Ovary (tissue), 9 donors: ENCODE data around the gene PARD3. TPM values are rescaled to one million over a fixed set of nuclear protein-coding genes. Genes with fewer than 3 reads are reported as not detected.

ENCODE experiments used
- DNase-seq, 5 donors: peaks; one replicate each; pipeline ENCODE4 v3.0.0-alpha.2; 2019 to 2020
- H3K27ac ChIP-seq, 2 donors: fragments of 200-600 bp; one replicate each; pipeline versions ENCODE4 v1.5.1 to v1.8.0; 2019 to 2022
- H3K27me3 ChIP-seq: fragments of 200-600 bp; one replicate; pipeline ENCODE4 v1.8.0; 2022
- H3K36me3 ChIP-seq: fragments of 200-600 bp; sonication (generic); one replicate; pipeline ENCODE4 v1.5.1; 2019
- H3K4me1 ChIP-seq: one replicate; pipeline ENCODE4 v1.8.1; 2013; ENCODE audit warnings: mild to moderate bottlenecking, moderate library complexity; ENCODE audit not compliant: insufficient read depth
- H3K4me3 ChIP-seq: fragments of 200-600 bp; sonication (generic); one replicate; pipeline ENCODE4 v1.5.1; 2017
- H3K9me3 ChIP-seq, 2 donors: fragments of 200-600 bp in 1 of 2; sonication (generic) in 1 of 2; one replicate each; pipeline versions ENCODE4 v1.5.1 to v1.8.1; 2013 to 2019; ENCODE audit warnings: mild to moderate bottlenecking in 1 of 2, moderate library complexity in 1 of 2
- CTCF ChIP-seq, 3 donors: fragments of 450-650 bp in 2 of 3; fragments of 200-600 bp in 1 of 3; IDR thresholded peaks; one replicate each; pipeline versions ENCODE4 v1.5.1 to v1.8.0; 2016 to 2022; ENCODE audit warnings: antibody characterized with exemption in 3 of 3, mild to moderate bottlenecking in 1 of 3
- EP300 ChIP-seq: sonication (generic); formaldehyde crosslinking; IDR thresholded peaks from one replicate; pipeline ENCODE4 v1.6.1; 2017; ENCODE audit warnings: antibody characterized with exemption
- POLR2A ChIP-seq: fragments of 450-650 bp; IDR thresholded peaks from one replicate; pipeline ENCODE4 v1.6.1; 2017; ENCODE audit warnings: antibody characterized with exemption, mild to moderate bottlenecking, moderate library complexity
- WGBS, 3 donors: extraction: QIAGEN DNeasy Blood & Tissue Kit in 1 of 3; methylation state at CpG; one replicate each; pipeline versions ENCODE4 v1.1.5 to v1.1.7; 2013 to 2017; 5-methylcytosine and 5-hydroxymethylcytosine counted together
- intact Hi-C, 4 donors: fragments of 100-400 bp; cut with DNase I; formaldehyde crosslinking; loops; one replicate each; pipeline versions ENCODE4 v1.11.0 to v1.15.1; 2022 to 2023
- polyA plus RNA-seq, 2 donors: library from polyadenylated mRNA; stranded (reverse); fragments of 200-250 nt in 1 of 2; fragments of 350-450 nt in 1 of 2; fragmentation: Illumina TruSeq in 1 of 2; extraction: RNeasy Lipid Tissue Mini Kit (QIAGEN cat#74804) in 1 of 2; gene quantifications; one replicate each; pipeline ENCODE4 v1.2.3, GENCODE V29; 2013 to 2014
- total RNA-seq, 7 donors: library from RNA; depleted of rRNA in 2 of 7; stranded (reverse); fragments of >200 nt in 2 of 7; fragmentation: NEBNext Ultra II Directional in 3 of 7; extraction: Animal tissue kit (Norgen Biotek cat#: 25700) in 3 of 7; gene quantifications; one replicate each; pipeline versions ENCODE4 v1.1.0 to v1.2.4, GENCODE V29; 2016 to 2023
- donor health status: DM: no; HTN: no; CAD: no; lungs with moderate emphysema.
- donor health status: DM: no; HTN: no; CAD: no.
- donor health status: Bipolar disorder and iron deficiency.
- donor health status: DM: yes; HTN: yes; CAD: no.
- donor health status: DM: no; HTN: no; CAD: no.
- donor health status: DM: yes; HTN: yes; CAD: no.

The PARD3 gene
- total and polyA plus RNA-seq, 9 donors: 31.8 to 92.3 (median 67.1) TPM

DNA sequence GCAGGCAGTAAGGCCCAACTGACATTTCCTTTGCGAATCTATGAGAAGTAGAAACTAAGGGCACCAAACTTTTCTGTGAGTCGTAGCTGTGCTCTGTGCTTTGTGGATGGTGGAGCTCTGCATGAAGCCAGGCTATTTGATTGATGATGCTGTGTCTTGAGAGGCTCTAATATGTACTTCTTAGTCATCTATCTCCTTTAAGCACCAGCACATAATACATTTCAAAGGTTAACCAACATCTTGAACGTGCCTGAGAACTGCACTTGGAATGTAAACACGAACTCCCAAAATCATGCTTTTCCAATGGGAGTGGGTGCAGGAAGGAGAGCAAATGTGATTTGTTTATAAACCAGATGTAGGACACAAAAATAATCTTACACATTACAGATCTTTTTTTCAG, 411.6 kb downstream of the PARD3 start:
- Histone ChIP-seq H3K9me3 (no peaks in the 10 kb centered on the region), H3K4me3 (no peak overlapping the region), H3K36me3 (no peaks in the 10 kb centered on the region), H3K27ac (no peak overlapping the region), H3K4me1 (peaks cover 7% of the 10 kb centered on the region), H3K27me3 (no peaks in the 10 kb centered on the region)
- 17 to 42% (median 25%) methylated on average over 4 of the region's 4 CpGs for WGBS, 3 donors
- intact Hi-C loops: no loop called here
- TF ChIP-seq POLR2A (no peak), CTCF (IDR thresholded peaks at IDR 0.05) (no peak), EP300 (no peak)
- no peak for DNase-seq

DNA sequence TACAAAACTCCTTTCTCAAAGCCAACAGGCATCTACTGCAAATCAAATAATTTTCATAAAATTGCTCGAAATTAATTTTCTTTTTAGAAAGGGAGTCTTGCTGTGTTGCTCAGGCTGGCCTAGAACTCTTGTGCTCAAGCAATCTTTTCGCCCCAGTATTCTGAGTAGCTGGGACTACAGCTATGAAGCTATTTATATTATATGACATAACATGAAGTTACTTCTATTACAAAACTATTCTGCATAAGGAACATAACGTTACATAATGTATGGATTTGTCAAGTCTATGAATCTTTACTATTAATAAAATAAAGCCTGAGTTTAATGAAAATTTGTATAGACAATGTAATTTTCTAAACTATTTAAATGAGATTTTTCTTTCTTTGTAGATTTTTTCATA, 415.0 kb downstream of the PARD3 start:
- 97 to 98% (median 97%) methylated on average over 3 of the region's 3 CpGs for WGBS, 3 donors
- no peaks in the 10 kb centered on the region for H3K36me3 ChIP-seq
- H3K27ac ChIP-seq: no peak overlapping the region
- no peak for DNase-seq
- H3K4me3 ChIP-seq: no peak overlapping the region
- H3K9me3 ChIP-seq: no peaks in the 10 kb centered on the region
- TF ChIP-seq EP300: no peak
- no peak for TF ChIP-seq CTCF (IDR thresholded peaks at IDR 0.05)
- TF ChIP-seq POLR2A: no peak
- peaks cover 4% of the 10 kb centered on the region for H3K4me1 ChIP-seq
- no peaks in the 10 kb centered on the region for H3K27me3 ChIP-seq
- intact Hi-C loops: no loop called here

- TF ChIP-seq CTCF (IDR thresholded peaks at IDR 0.05): no peak
- no peak for TF ChIP-seq POLR2A
- no peak for TF ChIP-seq EP300
- H3K27ac ChIP-seq: no peak overlapping the region
- WGBS, 3 donors: 76% methylated on average over 7 of the region's 7 CpGs
- intact Hi-C loops: no loop called here
- H3K4me3 ChIP-seq: no peak overlapping the region
- H3K27me3 ChIP-seq: no peaks in the 10 kb centered on the region
- no peaks in the 10 kb centered on the region for H3K36me3 ChIP-seq
- no peaks in the 10 kb centered on the region for H3K9me3 ChIP-seq
- peaks cover 3% of the 10 kb centered on the region for H3K4me1 ChIP-seq
- DNase-seq: no peak
Observed at GRCh38 chr10:34399013-34399412, 416.1 kb downstream of the PARD3 start.

DNA sequence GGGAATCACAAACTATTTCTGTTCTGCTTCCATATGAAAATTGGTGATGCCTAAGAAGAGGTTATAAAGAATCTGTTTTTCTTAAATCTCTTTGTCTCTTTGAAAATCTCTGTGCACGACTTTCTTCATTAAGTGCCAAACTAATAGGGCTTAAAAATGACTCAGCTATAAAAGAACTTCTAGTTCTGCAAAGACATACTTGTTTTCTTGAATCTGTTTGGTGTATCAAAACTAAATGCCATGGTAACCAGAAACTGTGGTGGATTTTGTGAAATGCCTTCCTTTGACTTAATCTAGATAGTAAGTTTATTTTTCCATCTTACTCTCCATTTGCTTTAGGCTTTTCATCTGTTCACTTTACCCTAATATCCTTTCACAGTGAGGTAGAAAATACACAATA, 417.8 kb downstream of the PARD3 start:
- TF ChIP-seq CTCF (IDR thresholded peaks at IDR 0.05) (no peak), EP300 (no peak), POLR2A (no peak)
- intact Hi-C loops: no loop called here
- no peaks in the 10 kb centered on the region for H3K4me1 ChIP-seq
- WGBS, 3 donors: 9 to 17% (median 13%) methylated on average over 1 of the region's 1 CpG
- H3K36me3 ChIP-seq: no peaks in the 10 kb centered on the region
- DNase-seq: no peak
- H3K27me3 ChIP-seq: no peaks in the 10 kb centered on the region
- H3K9me3 ChIP-seq: no peaks in the 10 kb centered on the region
- H3K4me3 ChIP-seq: no peak overlapping the region
- H3K27ac ChIP-seq: no peak overlapping the region

DNA sequence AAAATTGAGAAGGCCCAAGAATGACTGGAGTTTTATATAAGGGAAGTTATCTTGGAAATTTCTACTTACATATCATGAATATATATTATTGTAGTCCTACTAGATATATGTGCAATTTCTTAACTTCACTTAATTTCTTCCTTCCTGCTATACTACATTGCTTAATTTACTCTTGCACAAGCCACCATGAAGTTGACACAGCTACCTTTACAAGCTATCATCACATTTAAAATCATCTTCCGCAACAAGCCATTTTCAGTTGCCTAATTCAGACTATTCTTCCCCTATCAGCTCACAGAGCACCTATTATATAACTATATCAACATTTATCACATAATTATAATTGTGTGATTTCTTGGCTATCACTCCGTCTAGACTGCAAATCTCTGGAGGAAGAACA, 418.4 kb downstream of the PARD3 start:
- DNase-seq: no peak
- Histone ChIP-seq H3K4me1 (no peaks in the 10 kb centered on the region), H3K36me3 (no peaks in the 10 kb centered on the region), H3K9me3 (no peaks in the 10 kb centered on the region), H3K4me3 (no peak overlapping the region), H3K27ac (no peak overlapping the region), H3K27me3 (no peaks in the 10 kb centered on the region)
- WGBS, 3 donors: 87 to 95% (median 91%) methylated on average over 2 of the region's 2 CpGs
- intact Hi-C loops: no loop called here
- TF ChIP-seq EP300 (no peak), POLR2A (no peak), CTCF (IDR thresholded peaks at IDR 0.05) (no peak)
